Measurements from ENCODE around the gene TVP23A.
"Not testable (repeated sequence)": the region's sequence is repeated elsewhere in the genome, so short reads cannot be mapped to it uniquely, and the experiment has no call there.

DNA sequence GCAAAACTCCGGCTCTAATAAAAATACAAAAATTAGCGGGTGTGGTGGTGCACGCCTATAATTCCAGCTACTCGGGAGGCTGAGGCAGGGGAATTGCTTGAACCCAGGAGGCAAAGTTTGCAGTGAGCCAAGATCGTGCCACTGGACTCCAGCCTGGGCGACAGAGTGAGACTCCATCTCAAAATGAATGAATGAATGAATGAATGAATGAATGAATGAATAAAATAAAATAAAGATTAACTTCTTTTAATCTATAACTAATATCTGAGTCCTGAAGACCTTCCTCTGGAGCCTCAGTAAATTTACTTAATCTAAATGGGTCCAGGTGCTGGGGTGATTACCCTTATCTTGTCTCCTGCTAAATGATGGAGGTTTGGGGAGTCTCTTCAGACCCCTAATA, 38.7 kb downstream of the TVP23A start:
- TF ChIP-seq, protein P1, sequence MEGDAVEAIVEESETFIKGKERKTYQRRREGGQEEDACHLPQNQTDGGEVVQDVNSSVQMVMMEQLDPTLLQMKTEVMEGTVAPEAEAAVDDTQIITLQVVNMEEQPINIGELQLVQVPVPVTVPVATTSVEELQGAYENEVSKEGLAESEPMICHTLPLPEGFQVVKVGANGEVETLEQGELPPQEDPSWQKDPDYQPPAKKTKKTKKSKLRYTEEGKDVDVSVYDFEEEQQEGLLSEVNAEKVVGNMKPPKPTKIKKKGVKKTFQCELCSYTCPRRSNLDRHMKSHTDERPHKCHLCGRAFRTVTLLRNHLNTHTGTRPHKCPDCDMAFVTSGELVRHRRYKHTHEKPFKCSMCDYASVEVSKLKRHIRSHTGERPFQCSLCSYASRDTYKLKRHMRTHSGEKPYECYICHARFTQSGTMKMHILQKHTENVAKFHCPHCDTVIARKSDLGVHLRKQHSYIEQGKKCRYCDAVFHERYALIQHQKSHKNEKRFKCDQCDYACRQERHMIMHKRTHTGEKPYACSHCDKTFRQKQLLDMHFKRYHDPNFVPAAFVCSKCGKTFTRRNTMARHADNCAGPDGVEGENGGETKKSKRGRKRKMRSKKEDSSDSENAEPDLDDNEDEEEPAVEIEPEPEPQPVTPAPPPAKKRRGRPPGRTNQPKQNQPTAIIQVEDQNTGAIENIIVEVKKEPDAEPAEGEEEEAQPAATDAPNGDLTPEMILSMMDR (IDR thresholded peaks at IDR 0.05): not testable (repeated sequence)
- TF ChIP-seq ZFX (IDR thresholded peaks at IDR 0.05; ENCODE audit: borderline replicate concordance): not testable (repeated sequence)
